ENCODE measurements around the gene KLK8.

Gene KLK8

GRCh38 chr19:51026554-51026831 is 25.1 kb upstream of the KLK8 start, which contains the start of gene KLK11:
KLK11 (minus strand) TSS chr19:51026616; CDS start chr19:51025631, 985 bp downstream.
- CTCF ChIA-PET, result no interaction called here
- TF ChIP-seq CTCF (IDR thresholded peaks at IDR 0.05; ENCODE audit: control extremely low read depth, extremely low read depth, low read depth, missing control alignments), result no peak
- no peak for DNase-seq (ENCODE audit: extremely low spot score)
- POLR2A ChIA-PET, result no interaction called here

GRCh38 chr19:51025809-51026553 is 24.6 kb upstream of the KLK8 start:
- CTCF ChIA-PET, result no interaction called here

GRCh38 chr19:51025401-51025800 is 24.0 kb upstream of the KLK8 start:
- CTCF ChIA-PET, result no interaction called here
- no peak for TF ChIP-seq CTCF (IDR thresholded peaks at IDR 0.05; ENCODE audit: control extremely low read depth, extremely low read depth, low read depth, missing control alignments)

More at GRCh38 chr19:51025809-51026553, 24.6 kb upstream of the KLK8 start:
- TF ChIP-seq CTCF (IDR thresholded peaks at IDR 0.05; ENCODE audit: control extremely low read depth, extremely low read depth, low read depth, missing control alignments), result no peak
- POLR2A ChIA-PET, result no interaction called here
- DNase-seq (ENCODE audit: extremely low spot score), result no peak

GRCh38 chr19:51024924-51025323 is 23.5 kb upstream of the KLK8 start:
- ChIA-PET POLR2A (no interaction called here), CTCF (no interaction called here)
- no peak for DNase-seq (ENCODE audit: extremely low spot score)
- TF ChIP-seq CTCF (IDR thresholded peaks at IDR 0.05; ENCODE audit: control extremely low read depth, extremely low read depth, low read depth, missing control alignments), result no peak

More at GRCh38 chr19:51025401-51025800, 24.0 kb upstream of the KLK8 start:
- POLR2A ChIA-PET, result no interaction called here
- DNase-seq (ENCODE audit: extremely low spot score), result no peak

GRCh38 chr19:51023946-51024345 is 22.5 kb upstream of the KLK8 start:
- no peak for TF ChIP-seq CTCF (IDR thresholded peaks at IDR 0.05; ENCODE audit: control extremely low read depth, extremely low read depth, low read depth, missing control alignments)
- DNase-seq (ENCODE audit: extremely low spot score), result no peak
- POLR2A ChIA-PET, result no interaction called here
- CTCF ChIA-PET, result no interaction called here

GRCh38 chr19:51022526-51022925 is 21.1 kb upstream of the KLK8 start:
- POLR2A ChIA-PET, result no interaction called here
- DNase-seq (ENCODE audit: extremely low spot score), result no peak
- CTCF ChIA-PET, result interaction anchor here (4.6 kb wide), 1 partner anchor 73 kb away, joined by 19 read pairs; no protein-coding TSS in a partner anchor
- no peak for TF ChIP-seq CTCF (IDR thresholded peaks at IDR 0.05; ENCODE audit: control extremely low read depth, extremely low read depth, low read depth, missing control alignments)
